Peyer's patch (tissue), 4 donors: Measurements from ENCODE around the gene GPATCH2.

Experiments used
- POLR2A ChIP-seq, 2 donors: fragments of 450-650 bp; IDR thresholded peaks; one replicate each; pipeline ENCODE4 v1.5.1; 2017; ENCODE audit warnings: antibody characterized with exemption in 2 of 2, mild to moderate bottlenecking in 2 of 2, moderate library complexity in 2 of 2
- TF ChIP-seq, protein P1 (sequence below), 6 experiments: fragments of 450-650 bp in 4 of 6; fragments of 200-600 bp in 2 of 6; sonication (generic) in 1 of 6; IDR thresholded peaks; one replicate each; pipeline ENCODE4 v1.5.1; 2017 to 2019; ENCODE audit warnings: antibody characterized with exemption in 6 of 6, mild to moderate bottlenecking in 3 of 6, moderate library complexity in 1 of 6

DNA sequence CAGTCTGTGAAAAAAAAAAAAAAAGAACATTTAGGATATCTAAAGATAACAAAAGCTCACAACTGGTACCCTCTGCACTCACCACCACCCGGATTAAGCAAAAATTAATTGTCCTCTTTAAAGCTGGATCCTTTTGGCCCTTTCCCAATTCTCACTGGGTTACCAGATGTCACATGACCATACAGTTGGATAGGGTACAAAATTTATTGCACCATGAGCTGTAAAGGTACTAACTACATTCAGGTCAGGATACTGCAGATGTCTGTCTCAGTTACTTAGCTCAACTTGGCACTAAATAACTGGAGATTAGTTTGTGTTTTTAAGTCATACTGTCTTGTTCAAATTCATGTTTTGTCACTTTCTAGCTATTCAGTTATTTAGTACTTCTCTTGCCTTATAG is 96.3 kb downstream of the GPATCH2 start:
- no peak for TF ChIP-seq POLR2A (IDR thresholded peaks at IDR 0.05)
- TF ChIP-seq, protein P1, sequence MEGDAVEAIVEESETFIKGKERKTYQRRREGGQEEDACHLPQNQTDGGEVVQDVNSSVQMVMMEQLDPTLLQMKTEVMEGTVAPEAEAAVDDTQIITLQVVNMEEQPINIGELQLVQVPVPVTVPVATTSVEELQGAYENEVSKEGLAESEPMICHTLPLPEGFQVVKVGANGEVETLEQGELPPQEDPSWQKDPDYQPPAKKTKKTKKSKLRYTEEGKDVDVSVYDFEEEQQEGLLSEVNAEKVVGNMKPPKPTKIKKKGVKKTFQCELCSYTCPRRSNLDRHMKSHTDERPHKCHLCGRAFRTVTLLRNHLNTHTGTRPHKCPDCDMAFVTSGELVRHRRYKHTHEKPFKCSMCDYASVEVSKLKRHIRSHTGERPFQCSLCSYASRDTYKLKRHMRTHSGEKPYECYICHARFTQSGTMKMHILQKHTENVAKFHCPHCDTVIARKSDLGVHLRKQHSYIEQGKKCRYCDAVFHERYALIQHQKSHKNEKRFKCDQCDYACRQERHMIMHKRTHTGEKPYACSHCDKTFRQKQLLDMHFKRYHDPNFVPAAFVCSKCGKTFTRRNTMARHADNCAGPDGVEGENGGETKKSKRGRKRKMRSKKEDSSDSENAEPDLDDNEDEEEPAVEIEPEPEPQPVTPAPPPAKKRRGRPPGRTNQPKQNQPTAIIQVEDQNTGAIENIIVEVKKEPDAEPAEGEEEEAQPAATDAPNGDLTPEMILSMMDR (IDR thresholded peaks at IDR 0.05): no peak
